ENCODE data around the gene ZFP2. TPM values are rescaled to one million over a fixed set of nuclear protein-coding genes. Genes with fewer than 3 reads are reported as not detected.
"Not testable (repeated sequence)": the region's sequence is repeated elsewhere in the genome, so short reads cannot be mapped to it uniquely, and the experiment has no call there.

The ZFP2 gene
- 2.5 TPM for polyA plus RNA-seq (2013)

GRCh38 chr5:178895615-178896571, at the start of gene ZFP2:
ZFP2 (plus strand) TSS chr5:178895913; CDS start chr5:178931314, 35,401 bp downstream.
- H3K27ac ChIP-seq (ENCODE audit: insufficient read depth in 1 of 2, low read depth in 1 of 2, low read length in 2 of 2, poor library complexity in 1 of 2, severe bottlenecking in 2 of 2): peak within 1 kb of the TSS in 1 of 2 experiments; percentile 34
- ChIA-PET POLR2A (no interaction called here), CTCF (no interaction called here)
- H3K36me3 ChIP-seq (ENCODE audit: control insufficient read depth in 4 of 4, insufficient read depth in 4 of 4, low read length in 3 of 4): peaks cover 0 to 3% (median 0%) of the 10 kb centered on the region in 4 experiments
- H3K4me1 ChIP-seq (ENCODE audit: control extremely low read depth in 1 of 4, control insufficient read depth in 4 of 4, insufficient read depth in 4 of 4, low read length in 3 of 4): peaks cover 0 to 9% (median 5%) of the 10 kb centered on the region in 4 experiments
- H3K27me3 ChIP-seq (replicated peaks in 2 of 5; ENCODE audit: control insufficient read depth in 4 of 5, insufficient read depth in 5 of 5, low read length in 4 of 5): no peaks in the 10 kb centered on the region
- DNase-seq: peak; percentile 25 to 60 (median 43)
- H3K9me3 ChIP-seq (ENCODE audit: control extremely low read depth in 1 of 5, control insufficient read depth in 4 of 5, insufficient read depth in 2 of 5, low read depth in 1 of 5, low read length in 4 of 5): peaks cover 6 to 26% (median 8%) of the 10 kb centered on the region in 5 experiments
- H3K4me3 ChIP-seq (ENCODE audit: control insufficient read depth in 1 of 7, extremely low read depth in 1 of 7, insufficient read depth in 4 of 7, low read depth in 2 of 7, low read length in 6 of 7): peak within 1 kb of the TSS; percentile 57 to 89 (median 70)
- WGBS (ENCODE audit: insufficient coverage): 3% methylated on average over 58 of the region's 79 CpGs

- H3K4me3 ChIP-seq (ENCODE audit: control insufficient read depth in 1 of 7, extremely low read depth in 1 of 7, insufficient read depth in 4 of 7, low read depth in 2 of 7, low read length in 6 of 7): no peak overlapping the region
- WGBS (ENCODE audit: insufficient coverage): 54% methylated on average over 5 of the region's 5 CpGs
- DNase-seq: no peak
- ChIA-PET POLR2A (no interaction called here), CTCF (no interaction called here)
- peaks cover 0 to 2% (median 0%) of the 10 kb centered on the region in 5 experiments for H3K27me3 ChIP-seq (replicated peaks in 2 of 5; ENCODE audit: control insufficient read depth in 4 of 5, insufficient read depth in 5 of 5, low read length in 4 of 5)
- peaks cover 0 to 8% (median 4%) of the 10 kb centered on the region in 5 experiments for H3K9me3 ChIP-seq (ENCODE audit: control extremely low read depth in 1 of 5, control insufficient read depth in 4 of 5, insufficient read depth in 2 of 5, low read depth in 1 of 5, low read length in 4 of 5)
- no peaks in the 10 kb centered on the region for H3K4me1 ChIP-seq (ENCODE audit: control extremely low read depth in 1 of 4, control insufficient read depth in 4 of 4, insufficient read depth in 4 of 4, low read length in 3 of 4)
- no peaks in the 10 kb centered on the region for H3K36me3 ChIP-seq (ENCODE audit: control insufficient read depth in 4 of 4, insufficient read depth in 4 of 4, low read length in 3 of 4)
- H3K27ac ChIP-seq (ENCODE audit: insufficient read depth in 1 of 2, low read depth in 1 of 2, low read length in 2 of 2, poor library complexity in 1 of 2, severe bottlenecking in 2 of 2): no peak overlapping the region
These were observed 46.4 kb upstream of the ZFP2 start for GRCh38 chr5:178849316-178849715.

GRCh38 chr5:178851951-178852350, 43.8 kb upstream of the ZFP2 start:
- POLR2A ChIA-PET: no interaction called here
- peaks cover 0 to 4% (median 0%) of the 10 kb centered on the region in 5 experiments for H3K27me3 ChIP-seq (replicated peaks in 2 of 5; ENCODE audit: control insufficient read depth in 4 of 5, insufficient read depth in 5 of 5, low read length in 4 of 5)
- no peak overlapping the region for H3K4me3 ChIP-seq (ENCODE audit: control insufficient read depth in 1 of 7, extremely low read depth in 1 of 7, insufficient read depth in 4 of 7, low read depth in 2 of 7, low read length in 6 of 7)
- no peaks in the 10 kb centered on the region for H3K4me1 ChIP-seq (ENCODE audit: control extremely low read depth in 1 of 4, control insufficient read depth in 4 of 4, insufficient read depth in 4 of 4, low read length in 3 of 4)
- no peak for DNase-seq
- no peak overlapping the region for H3K27ac ChIP-seq (ENCODE audit: insufficient read depth in 1 of 2, low read depth in 1 of 2, low read length in 2 of 2, poor library complexity in 1 of 2, severe bottlenecking in 2 of 2)
- CTCF ChIA-PET: no interaction called here
- H3K36me3 ChIP-seq (ENCODE audit: control insufficient read depth in 4 of 4, insufficient read depth in 4 of 4, low read length in 3 of 4): no peaks in the 10 kb centered on the region
- H3K9me3 ChIP-seq (ENCODE audit: control extremely low read depth in 1 of 5, control insufficient read depth in 4 of 5, insufficient read depth in 2 of 5, low read depth in 1 of 5, low read length in 4 of 5): peaks cover 0 to 11% (median 4%) of the 10 kb centered on the region in 5 experiments
- 80% methylated on average over 1 of the region's 3 CpGs for WGBS (ENCODE audit: insufficient coverage)

GRCh38 chr5:178854284-178854683, 41.4 kb upstream of the ZFP2 start:
- peaks cover 0 to 4% (median 0%) of the 10 kb centered on the region in 5 experiments for H3K27me3 ChIP-seq (replicated peaks in 2 of 5; ENCODE audit: control insufficient read depth in 4 of 5, insufficient read depth in 5 of 5, low read length in 4 of 5)
- H3K9me3 ChIP-seq (ENCODE audit: control extremely low read depth in 1 of 5, control insufficient read depth in 4 of 5, insufficient read depth in 2 of 5, low read depth in 1 of 5, low read length in 4 of 5): peaks cover 0 to 18% (median 0%) of the 10 kb centered on the region in 5 experiments
- H3K27ac ChIP-seq (ENCODE audit: insufficient read depth in 1 of 2, low read depth in 1 of 2, low read length in 2 of 2, poor library complexity in 1 of 2, severe bottlenecking in 2 of 2): no peak overlapping the region
- H3K36me3 ChIP-seq (ENCODE audit: control insufficient read depth in 4 of 4, insufficient read depth in 4 of 4, low read length in 3 of 4): no peaks in the 10 kb centered on the region
- DNase-seq: no peak
- 65% methylated on average over 4 of the region's 5 CpGs for WGBS (ENCODE audit: insufficient coverage)
- ChIA-PET CTCF (no interaction called here), POLR2A (no interaction called here)
- H3K4me1 ChIP-seq (ENCODE audit: control extremely low read depth in 1 of 4, control insufficient read depth in 4 of 4, insufficient read depth in 4 of 4, low read length in 3 of 4): no peaks in the 10 kb centered on the region
- H3K4me3 ChIP-seq (ENCODE audit: control insufficient read depth in 1 of 7, extremely low read depth in 1 of 7, insufficient read depth in 4 of 7, low read depth in 2 of 7, low read length in 6 of 7): no peak overlapping the region

- peak within 1 kb of the TSS in 1 of 2 experiments; percentile 68 for H3K27ac ChIP-seq (ENCODE audit: insufficient read depth in 1 of 2, low read depth in 1 of 2, low read length in 2 of 2, poor library complexity in 1 of 2, severe bottlenecking in 2 of 2)
- ChIA-PET POLR2A (interaction anchor here (0.6 to 1.0 kb wide), 4 partner anchors 14 to 200 kb away, joined by 3 to 8 read pairs (median 3); partner anchors contain the start of genes ZNF354A and ZNF354C), CTCF (interaction anchor here (1.0 to 1.2 kb wide), 2 partner anchors 126 to 201 kb away, joined by 3 to 4 read pairs; partner anchors contain the start of gene ZNF354C)
- peaks cover 0 to 7% (median 1%) of the 10 kb centered on the region in 4 experiments for H3K4me1 ChIP-seq (ENCODE audit: control extremely low read depth in 1 of 4, control insufficient read depth in 4 of 4, insufficient read depth in 4 of 4, low read length in 3 of 4)
- peaks cover 0 to 30% (median 15%) of the 10 kb centered on the region in 5 experiments for H3K9me3 ChIP-seq (ENCODE audit: control extremely low read depth in 1 of 5, control insufficient read depth in 4 of 5, insufficient read depth in 2 of 5, low read depth in 1 of 5, low read length in 4 of 5)
- DNase-seq: peak; percentile 92 to 97 (median 96)
- H3K4me3 ChIP-seq (ENCODE audit: control insufficient read depth in 1 of 7, extremely low read depth in 1 of 7, insufficient read depth in 4 of 7, low read depth in 2 of 7, low read length in 6 of 7): peak within 1 kb of the TSS; percentile 68 to 87 (median 76)
- 2% methylated on average over 75 of the region's 86 CpGs for WGBS (ENCODE audit: insufficient coverage)
- H3K36me3 ChIP-seq (ENCODE audit: control insufficient read depth in 4 of 4, insufficient read depth in 4 of 4, low read length in 3 of 4): peaks cover 8 to 32% (median 25%) of the 10 kb centered on the region in 4 experiments
- no peaks in the 10 kb centered on the region for H3K27me3 ChIP-seq (replicated peaks in 2 of 5; ENCODE audit: control insufficient read depth in 4 of 5, insufficient read depth in 5 of 5, low read length in 4 of 5)
These were observed 35.8 kb upstream of the ZFP2 start, which contains the start of gene ZNF354B for GRCh38 chr5:178859625-178860521. ZNF354B (plus strand) TSS chr5:178859953; CDS start chr5:178861048, 1,095 bp downstream.

- Histone ChIP-seq H3K9me3 (ENCODE audit: control extremely low read depth in 1 of 5, control insufficient read depth in 4 of 5, insufficient read depth in 2 of 5, low read depth in 1 of 5, low read length in 4 of 5) (peaks cover under 1 to 35% (median 20%) of the 10 kb centered on the region in 5 experiments), H3K4me3 (ENCODE audit: control insufficient read depth in 1 of 7, extremely low read depth in 1 of 7, insufficient read depth in 4 of 7, low read depth in 2 of 7, low read length in 6 of 7) (peak overlapping the region in 5 of 7 experiments; percentile 68 to 79 (median 75)), H3K36me3 (ENCODE audit: control insufficient read depth in 4 of 4, insufficient read depth in 4 of 4, low read length in 3 of 4) (peaks cover 12 to 38% (median 32%) of the 10 kb centered on the region in 4 experiments), H3K27ac (ENCODE audit: insufficient read depth in 1 of 2, low read depth in 1 of 2, low read length in 2 of 2, poor library complexity in 1 of 2, severe bottlenecking in 2 of 2) (peak overlapping the region in 1 of 2 experiments; percentile 68)
- CTCF ChIA-PET; H3K27me3 ChIP-seq (replicated peaks in 2 of 5; ENCODE audit: control insufficient read depth in 4 of 5, insufficient read depth in 5 of 5, low read length in 4 of 5); H3K4me1 ChIP-seq (ENCODE audit: control extremely low read depth in 1 of 4, control insufficient read depth in 4 of 4, insufficient read depth in 4 of 4, low read length in 3 of 4); DNase-seq; POLR2A ChIA-PET: not testable (repeated sequence)
- no CpG with 5 or more reads among the region's 31 CpGs for WGBS (ENCODE audit: insufficient coverage)
These were observed 35.1 kb upstream of the ZFP2 start for GRCh38 chr5:178860615-178861014.

Measured in common myeloid progenitor, CD34-positive (primary cell).